ACHN (cell line): Measurements from ENCODE around the gene NSUN2.

Experiments used
- DNase-seq: peaks from one replicate; pipeline ENCODE4 v3.0.0-alpha.2; 2015
- in situ Hi-C: cut with HindIII; loops from 2 replicates; pipeline ENCODE4 v1.10.0; 2017; ENCODE audit warnings: low sequenced_read_pairs, low pct_ligation_motif_present, low pct_unique_long_range_greater_than_20kb

NSUN2 gene

DNA sequence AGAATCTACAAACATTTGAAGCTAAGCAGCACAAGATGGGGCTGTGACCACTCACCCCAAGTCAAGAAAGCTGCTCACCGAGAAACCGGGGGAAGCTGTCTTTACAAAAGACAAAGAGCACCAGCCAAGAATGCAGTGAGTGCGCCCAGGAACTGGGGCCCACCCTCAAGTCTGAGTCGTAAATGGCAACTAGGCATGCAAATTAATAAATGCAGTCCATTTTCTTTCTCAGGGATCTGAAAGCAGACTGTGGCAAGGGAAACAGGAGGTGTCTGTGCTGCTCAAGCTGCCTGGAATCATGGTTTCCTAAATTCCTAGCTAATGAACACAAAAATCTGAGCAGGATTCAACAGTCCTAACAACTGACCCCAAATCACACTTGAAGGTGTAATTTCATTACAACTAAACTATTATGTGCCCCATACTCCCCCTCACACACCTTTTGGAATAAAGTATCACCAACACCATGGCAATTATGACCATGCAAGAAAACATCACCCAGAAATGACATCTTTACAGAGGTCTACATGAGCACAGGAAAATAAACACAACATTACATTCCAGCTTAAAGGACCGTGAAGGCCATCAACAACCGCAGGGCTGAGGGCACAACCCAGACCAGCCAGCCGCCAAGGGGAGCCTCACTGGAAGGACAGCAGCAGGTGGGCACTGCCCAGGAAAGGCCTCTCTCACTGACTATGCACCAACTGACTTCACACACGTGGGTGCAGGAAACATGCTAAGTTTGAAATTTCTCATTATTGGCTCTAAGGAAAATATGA is 17.6 kb downstream of the NSUN2 start:
- no peak for DNase-seq
- in situ Hi-C loops = no loop called here

DNA sequence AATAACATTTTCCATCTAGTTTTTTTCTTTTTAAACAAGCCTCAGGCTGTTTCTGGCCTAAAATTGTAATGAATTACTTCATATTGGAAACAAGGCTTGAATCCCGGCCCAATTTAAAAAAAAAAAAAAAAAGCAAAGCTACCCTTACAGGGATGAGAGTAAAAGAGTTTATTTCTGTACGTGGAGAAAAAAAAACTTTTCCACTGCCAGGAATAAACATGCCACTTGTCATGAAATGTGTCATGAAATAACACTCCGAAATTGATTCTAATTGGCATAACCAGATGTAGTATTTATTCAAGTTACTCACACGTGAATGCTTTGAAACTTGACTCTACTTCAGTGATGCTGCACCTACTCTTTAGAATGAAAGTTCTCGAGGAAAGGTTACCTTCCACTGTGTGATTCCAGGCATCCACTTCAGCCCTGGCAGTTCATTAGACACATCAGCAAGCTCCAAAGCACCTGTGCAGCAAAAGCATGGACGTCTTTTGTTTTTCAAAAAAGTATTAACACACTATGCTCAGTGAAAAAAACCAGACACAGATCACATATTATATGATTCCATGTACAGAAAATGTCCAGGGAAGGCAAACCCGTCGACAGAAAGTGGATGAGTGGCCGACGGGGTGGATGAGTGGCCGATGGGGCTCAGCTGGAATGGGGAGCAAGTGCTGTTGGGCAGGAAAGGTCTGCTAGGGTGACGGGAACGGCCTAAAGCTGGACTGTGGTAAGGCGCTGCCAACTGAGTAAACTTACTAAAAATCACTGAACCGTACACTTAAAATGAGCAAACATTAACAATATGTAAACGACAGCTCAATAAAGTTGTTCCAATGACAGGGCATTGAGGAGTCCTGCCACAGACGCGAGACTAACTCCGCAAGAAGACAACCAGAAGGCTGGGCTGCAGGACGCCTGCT is 21.2 kb downstream of the NSUN2 start:
- DNase-seq = no peak
- in situ Hi-C loops = no loop called here

DNA sequence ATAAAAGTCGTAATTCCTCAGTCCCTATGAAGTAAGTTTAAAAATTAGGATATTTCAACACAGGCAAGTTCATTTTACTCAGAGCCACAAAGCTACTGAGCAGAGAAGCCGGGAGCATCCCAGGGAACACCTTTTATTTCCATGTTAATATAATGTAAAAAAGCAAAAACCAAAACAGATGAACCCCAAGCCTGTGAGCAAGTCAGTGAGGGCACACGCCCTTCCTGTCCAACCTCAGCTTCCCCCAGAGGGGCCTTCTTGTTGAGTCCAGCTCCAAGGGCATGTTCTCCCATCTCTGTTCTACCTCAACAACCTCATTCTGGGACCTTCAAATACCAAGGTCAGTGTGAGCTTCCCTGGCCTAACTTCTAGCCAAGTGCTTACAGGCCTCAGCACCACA is 24.8 kb downstream of the NSUN2 start:
- DNase-seq = no peak
- in situ Hi-C loops = no loop called here

DNA sequence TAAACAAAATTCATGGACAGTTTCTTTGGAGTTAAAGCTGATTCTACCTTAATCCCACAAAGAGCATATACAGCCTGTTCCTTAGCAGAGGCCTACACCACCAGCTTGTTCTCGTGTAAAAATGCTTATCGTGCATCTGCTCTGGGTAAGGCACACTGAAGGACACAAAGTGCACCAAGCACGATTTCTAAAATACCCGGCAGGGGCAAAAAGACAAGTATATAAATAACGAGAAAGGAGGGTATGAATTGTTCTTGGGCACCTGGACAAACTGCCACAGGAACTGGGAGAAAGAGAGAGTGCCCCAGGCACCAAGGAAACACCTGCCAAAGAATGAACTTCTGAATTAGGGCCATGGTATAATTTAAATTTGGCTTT is 25.3 kb downstream of the NSUN2 start:
- in situ Hi-C loops = no loop called here

DNA sequence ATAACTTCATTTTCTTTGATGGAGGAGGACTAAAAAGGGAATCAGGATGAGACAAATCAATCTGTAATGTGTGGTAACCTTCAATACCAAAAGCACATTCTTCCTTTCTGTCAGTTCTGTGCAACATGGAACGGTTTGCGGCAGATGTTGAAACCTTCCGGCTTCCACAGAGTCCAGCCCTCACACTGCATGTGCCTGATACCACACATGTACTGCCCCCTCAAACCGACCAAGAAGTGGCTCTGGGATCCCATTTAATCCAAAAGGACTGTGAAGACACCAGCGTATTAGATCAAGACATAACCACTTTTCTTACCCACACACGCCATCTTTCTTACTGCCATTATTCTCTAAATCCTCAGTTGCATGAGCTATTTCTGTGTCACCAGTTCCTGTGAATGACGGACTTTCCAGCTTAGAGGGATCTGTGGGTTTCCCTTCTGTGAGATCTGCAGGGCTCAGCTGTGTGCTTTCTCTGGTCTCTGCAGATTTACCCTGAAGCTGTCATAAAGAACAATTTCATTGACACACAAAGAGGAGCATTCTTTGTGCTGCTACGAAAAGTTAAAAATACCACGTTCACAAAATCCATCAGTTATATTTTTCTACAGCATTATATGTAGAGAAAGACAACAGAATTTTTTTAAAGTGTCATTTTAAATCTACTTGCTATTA is 25.8 kb downstream of the NSUN2 start:
- in situ Hi-C loops = no loop called here
- no peak for DNase-seq

More for the DNA sequence above, 25.3 kb downstream of the NSUN2 start:
- no peak for DNase-seq

DNA sequence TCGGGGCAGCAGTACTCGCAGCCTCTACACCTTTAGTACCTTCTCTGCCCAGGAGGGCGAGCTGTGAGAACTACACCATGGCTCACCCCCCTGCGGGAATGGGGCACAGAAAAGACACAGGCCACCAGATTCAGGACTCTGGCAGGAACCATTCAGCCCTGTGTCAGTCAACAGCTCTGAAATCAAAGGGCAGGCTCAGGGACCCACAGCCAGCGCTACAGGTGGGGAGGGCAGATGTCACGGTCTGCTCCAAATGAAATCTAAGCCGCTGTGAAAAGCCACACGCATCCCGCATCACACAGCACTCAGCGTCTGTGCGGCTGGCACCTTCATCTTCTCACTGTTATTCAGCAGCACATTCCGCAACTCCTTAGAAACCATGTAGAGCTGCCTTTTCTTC is 27.9 kb downstream of the NSUN2 start:
- no peak for DNase-seq
- in situ Hi-C loops = no loop called here

DNA sequence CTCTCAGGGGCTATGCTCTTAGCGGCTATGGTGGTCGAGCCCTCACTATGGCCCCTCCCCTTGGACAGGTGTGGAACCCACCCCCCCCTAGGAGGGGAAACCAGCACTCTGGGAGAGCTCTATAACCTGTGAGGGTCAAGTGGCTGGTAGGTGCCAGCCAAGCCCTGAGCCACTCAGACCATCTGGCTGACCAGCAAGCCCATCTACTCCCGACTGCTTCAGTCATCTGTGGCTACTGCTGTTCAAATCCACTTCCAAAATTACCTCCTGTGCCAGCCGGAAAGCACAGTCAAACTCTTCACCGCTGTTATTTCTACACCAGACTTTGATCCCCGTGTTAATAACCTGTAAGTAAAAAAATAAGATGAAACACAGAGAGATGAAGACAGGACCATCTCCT is 28.5 kb downstream of the NSUN2 start:
- DNase-seq = no peak
- in situ Hi-C loops = no loop called here

DNA sequence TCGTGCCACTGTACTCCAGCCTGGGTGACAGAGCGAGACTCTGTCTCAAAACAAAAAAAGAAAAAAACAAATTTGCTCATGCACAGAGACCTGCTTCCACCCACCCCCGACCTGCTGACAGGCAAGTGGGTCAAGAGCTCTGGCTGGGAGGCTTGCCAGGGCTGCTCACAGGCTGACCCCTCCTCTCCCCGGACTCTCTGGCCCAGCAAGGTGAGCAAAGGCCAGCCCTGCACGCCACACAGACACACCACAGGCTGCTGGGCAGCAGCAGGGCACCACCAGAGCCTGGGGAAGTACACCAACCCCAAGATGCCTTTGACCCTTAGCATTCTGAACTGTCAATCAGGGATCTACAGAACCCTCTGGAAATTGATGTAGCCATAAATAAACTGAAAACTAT is 29.2 kb downstream of the NSUN2 start:
- no peak for DNase-seq
- in situ Hi-C loops = no loop called here

DNA sequence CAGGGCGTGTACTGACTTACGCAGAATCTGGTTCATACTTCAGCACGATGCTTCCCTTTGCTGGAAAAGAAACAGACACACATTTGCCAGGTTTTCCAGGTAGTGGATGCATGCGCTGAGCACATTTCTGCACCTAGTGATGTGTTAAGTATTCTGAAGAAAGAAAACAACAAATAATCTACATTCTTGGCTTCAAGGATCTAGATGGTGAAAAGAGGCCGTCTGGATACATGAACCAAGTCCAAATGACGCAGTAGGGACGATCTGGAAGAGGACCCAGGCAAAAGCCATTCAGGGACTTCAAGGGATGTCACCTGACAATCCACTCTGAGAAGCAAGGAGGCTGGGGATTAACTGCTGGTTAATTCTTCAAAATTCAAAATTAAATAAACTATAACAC is 30.4 kb downstream of the NSUN2 start:
- DNase-seq = no peak
- in situ Hi-C loops = no loop called here

DNA sequence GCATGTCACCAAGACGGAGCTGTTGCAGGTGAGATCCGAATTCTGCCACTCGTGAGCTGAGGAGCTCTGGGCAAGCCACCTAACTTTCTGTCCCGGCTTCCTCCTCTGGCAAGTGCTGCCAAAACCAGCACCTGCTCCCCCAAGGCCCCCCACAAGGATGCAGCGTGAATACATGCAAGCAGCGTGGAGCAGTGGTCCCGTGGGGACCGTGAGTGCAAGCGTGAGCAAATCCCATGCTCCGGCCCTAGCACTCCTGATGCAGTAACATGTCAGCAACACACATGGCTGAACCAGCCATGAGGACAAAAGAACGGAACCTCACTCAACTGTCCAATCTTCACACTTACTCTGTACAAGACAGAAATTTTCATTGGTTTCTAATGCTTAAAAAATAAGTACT is 31.0 kb downstream of the NSUN2 start:
- DNase-seq = no peak
- in situ Hi-C loops = no loop called here

DNA sequence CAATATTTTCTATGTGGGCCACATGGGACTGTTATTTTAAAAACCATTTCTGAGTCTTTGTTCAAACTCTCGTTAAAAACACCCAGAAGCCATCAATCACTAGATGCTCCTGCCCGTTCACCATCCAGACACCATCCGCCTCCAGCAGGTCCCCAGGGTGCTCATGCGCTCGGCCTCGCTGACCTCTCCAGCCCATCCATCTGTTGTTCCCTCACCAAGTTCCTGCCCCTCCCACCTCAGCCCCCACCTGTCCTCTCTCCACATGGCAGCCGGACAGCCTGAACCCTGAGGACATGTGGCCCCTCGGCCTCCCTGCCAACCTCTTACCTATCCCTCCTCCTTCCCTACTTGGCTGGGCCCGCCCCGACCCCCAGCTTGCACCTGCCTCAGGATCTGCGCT is 31.6 kb downstream of the NSUN2 start:
- no peak for DNase-seq
- in situ Hi-C loops = no loop called here

DNA sequence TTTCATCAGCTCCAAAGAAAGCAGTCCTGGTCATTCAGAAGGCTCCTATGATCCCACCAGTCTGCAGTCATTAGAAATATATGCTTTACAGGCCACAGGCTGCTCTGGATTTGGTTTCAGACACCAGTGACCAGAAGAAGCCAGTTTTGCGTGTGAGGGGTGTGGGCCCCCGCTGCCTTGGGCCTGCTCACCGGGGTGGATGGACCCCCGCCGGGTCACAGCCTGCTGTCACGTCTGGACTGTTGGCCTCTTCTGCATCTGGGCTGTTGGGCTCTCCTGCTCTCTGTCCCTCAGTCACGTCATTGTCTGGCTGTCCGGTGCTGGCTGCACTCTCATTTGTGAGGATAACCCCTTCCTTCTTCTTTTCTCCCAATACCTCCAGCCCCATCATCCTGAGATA is 33.1 kb downstream of the NSUN2 start:
- no peak for DNase-seq
- in situ Hi-C loops = no loop called here

DNA sequence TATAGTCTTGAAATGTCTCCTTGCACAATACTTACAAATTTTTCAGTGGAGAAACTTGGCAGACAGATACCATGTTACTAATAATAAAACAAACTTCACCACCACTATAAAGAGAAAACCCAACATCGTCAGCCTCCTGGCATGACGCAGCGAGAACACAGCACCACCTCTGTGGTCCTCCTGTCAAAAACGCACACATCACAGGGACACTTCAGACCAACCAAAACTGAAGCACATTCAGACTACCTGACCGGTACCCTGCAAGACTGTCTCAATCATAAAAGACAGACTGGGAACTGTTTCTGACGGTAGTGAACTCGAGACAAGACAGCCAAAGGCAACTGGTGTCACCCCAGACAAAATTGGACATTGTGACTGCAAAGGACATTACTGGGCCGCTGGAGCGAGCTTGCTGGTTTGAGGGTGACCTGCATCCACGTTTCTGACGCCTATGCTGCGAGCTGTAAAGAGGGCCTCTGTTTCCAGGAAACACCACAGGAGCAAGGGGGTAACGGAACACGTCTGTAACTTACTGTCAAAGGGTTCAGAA is 34.4 kb downstream of the NSUN2 start:
- in situ Hi-C loops = no loop called here
- no peak for DNase-seq

DNA sequence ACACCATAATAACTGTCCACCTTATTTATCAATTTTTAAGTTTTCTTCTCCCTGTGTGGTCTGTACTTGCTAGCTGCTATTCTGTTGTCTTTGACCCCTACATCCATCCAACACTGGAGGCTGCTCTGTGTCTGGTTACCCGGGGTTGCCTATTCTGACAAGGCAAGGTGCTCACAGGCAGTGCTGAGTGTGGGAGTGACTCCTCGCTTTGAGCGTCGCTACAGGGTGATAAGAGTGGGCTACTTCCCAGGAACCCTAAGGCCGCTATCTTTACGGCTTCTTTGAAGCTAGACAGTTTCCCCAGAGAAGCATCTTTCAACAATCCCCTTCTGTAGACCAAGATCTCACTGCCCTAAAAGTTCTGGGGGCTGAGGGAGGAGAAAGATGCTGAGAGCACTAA is 35.3 kb downstream of the NSUN2 start:
- in situ Hi-C loops = no loop called here
- no peak for DNase-seq

DNA sequence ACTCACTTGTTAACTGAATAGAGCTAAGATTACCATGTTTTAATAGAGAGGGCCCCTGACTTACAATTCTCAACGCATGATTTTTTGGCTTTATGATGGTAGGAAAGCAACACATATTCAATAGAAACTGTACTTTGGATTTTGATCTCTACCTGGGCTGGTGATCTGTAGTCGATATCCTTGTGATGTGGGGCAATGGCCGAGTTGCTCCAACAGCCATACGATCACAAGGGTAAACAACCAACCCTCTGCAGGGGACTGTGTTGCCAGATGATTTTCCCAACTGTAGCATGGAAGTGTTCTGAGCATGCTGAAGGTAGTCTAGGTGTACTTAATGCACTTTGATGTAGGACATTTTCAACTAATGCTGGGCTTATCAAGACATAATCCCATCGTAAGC is 36.5 kb downstream of the NSUN2 start:
- no peak for DNase-seq
- in situ Hi-C loops = no loop called here

DNA sequence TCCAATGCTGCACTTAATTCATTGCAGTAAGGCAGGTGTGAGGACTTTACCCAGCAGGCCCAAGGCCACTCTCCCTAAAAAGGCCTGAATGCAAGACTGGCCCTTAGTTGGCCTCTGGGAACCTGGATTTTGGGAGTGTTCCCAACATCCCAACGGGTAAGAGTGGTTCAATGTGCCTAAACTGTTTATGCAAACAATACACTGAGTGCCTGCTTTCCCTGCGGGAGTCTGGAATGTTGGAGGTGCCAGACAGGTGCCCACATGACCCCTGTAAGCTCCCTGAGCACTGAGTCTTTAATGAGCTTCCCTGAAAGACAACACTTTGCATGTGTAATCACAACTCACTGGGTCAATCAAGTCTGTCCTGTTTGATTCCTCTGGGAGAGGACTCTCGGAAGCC is 37.4 kb downstream of the NSUN2 start:
- in situ Hi-C loops = no loop called here

DNA sequence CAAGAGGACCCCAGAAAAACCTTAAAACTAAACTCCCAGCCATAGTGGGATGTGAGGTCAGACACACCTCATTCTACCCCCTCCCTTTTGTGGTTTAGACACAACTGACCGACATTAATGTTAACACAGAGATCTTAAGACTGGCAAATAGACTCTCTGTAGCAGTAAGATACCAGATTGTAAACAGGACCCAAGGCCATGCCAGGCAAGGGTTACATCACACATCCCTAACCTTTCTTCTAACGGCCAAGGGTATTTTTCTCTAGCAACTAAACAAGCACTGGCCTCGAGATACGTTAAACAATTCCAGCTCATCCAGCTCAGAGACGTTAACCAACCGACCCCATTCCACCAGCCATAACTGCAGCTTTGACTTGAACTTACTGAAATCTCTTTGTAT is 38.8 kb downstream of the NSUN2 start:
- DNase-seq = no peak
- in situ Hi-C loops = no loop called here

More for the DNA sequence above, 37.4 kb downstream of the NSUN2 start:
- no peak for DNase-seq

DNA sequence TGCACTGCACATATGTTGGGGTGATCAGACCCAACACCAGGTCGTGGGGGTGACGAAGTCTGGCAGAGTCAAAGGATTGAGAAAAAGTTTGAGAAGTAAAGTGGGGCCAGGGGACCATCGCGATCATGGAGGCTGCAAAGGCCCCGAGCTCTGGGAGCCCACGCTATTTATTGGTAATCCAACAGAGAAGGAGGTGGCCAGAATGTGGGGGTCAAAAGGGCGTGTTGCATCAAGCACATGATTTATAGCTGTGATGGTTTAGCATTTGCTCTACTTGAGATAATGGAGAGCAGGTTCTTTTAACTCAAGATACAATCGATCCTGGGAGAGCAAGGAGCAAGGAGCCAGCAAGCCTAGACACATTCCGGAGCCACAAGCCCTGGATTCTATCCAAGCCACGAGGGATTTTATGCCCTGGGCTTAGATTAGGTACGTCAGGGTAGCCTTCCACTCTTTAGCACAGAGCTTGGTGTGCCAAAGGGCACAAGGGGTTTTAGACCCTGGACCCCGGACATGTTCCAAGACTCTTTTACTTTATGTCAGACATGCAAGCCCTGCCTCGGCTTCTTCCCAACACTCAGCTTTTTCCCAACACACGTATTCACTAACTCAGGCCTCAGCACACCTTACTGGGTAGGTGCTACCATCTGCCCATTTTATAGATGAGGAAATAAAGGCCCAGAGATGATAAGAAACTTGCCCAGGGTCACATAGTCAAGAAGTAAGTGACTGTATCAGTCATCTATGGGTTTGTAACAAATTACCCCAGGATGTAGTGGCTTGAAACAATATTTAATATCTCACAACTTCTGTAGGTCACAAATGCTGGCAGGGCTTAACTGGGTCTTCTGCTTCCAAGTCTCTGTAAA is 39.5 kb downstream of the NSUN2 start:
- in situ Hi-C loops = no loop called here
- DNase-seq = no peak
